Anterior cingulate cortex (tissue), 58 donors: ENCODE data around the gene LRBA.
A peak's percentile ranks its signal among the peaks of the same experiment; 100 is the strongest.
"Not testable (repeated sequence)": the region's sequence is repeated elsewhere in the genome, so short reads cannot be mapped to it uniquely, and the experiment has no call there.

Experiments
- DNase-seq, 58 donors: peaks; one replicate each; lab custom pipeline; 2025; lab: John Stamatoyannopoulos, UW

The LRBA gene

DNA sequence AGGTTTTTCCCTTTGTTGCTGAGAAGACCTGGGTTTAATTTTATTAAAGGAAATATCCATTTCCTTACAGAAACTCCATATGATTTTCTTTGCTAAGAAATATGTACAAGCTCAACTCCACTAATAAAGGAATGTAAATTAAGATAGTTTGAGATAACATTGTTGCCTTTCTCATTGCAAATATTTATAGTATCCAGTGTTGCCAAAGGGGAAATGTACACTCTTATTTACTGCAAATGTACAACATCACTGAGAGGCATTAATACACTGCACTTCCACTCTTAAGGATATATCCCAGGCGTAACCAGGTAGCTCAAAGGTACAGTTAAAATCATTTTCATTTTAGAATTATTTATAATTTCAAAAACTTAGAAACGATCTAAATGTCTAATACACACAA lies 7.5 kb upstream of the LRBA start:
- DNase-seq: no peak

DNA sequence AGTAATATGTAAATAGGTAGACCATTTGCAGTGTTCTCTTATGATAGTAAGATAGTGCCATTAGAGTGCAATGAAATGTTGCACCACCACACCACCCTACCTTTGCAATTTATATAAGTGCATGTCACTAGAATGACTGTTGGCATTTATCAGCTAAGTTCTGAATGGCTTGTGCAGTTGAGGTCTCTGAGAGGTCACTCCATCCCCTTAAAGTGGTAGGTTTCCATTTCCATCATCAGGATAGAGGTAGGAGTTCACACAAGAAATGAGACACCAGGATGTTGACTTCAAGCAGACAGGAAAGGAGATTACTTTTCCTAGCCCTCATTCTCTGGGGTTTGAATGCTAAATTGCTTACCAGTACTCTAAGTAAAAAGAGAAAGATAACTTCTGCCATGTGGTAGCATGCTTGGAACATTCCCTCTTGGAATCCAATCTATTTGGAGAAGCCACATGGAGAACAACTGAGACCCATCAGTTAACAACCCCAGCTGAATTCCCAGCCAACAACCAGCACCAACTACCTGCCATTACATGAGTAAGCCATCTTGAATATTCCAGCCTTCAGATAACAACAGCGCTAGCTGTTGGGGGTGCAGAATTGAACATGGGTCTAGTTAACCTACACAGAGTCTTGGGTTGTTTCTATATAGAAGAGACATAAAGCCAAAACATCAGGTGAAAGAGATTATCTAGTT lies 6.7 kb upstream of the LRBA start:
- DNase-seq: no peak

DNA sequence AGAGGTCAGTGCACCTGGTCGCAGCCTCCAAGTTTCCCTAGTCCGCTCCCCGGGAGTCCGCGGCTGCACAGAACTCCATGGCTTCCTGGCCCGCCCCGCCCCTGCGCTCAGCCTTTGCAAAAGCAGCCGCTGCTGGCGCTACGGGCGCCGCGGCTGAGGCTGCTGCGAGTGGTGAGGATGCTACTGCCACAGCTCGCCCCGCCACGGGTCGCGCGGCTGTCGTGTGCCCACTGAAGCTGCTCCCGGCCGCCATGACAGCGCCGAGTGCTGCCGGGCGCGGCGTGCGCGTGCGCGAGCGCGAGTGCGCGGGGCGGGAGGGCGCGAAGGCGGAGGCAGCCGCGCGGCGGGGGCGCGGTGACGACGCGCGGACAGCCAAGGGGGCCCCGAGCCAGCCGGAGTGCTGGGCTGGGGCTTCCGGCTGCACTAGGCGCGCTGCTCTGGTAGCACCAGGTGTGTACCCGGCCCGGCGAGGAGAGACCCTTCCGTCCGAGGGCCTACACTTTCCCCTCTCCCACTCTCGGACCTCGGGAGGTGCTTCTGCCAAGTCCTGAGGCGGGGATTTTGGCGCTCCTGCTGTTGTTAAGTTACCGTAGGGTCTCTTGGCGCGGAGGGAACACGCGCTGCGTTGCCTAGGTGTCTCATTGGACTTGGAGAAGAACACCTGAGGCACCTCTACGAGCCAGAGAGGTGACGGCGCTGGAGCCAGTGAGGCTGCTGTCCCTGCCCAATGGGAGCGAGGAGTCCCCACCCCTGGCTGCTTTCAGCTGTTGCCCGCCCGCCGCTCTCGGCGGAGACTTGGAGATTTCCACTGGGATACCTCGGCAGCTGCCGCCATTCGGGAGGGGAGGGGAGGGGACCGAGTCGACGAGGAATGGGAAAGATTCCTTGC lies 619 bp upstream of the LRBA start:
- DNase-seq: peak; percentile 20 to 92 (median 73)

DNA sequence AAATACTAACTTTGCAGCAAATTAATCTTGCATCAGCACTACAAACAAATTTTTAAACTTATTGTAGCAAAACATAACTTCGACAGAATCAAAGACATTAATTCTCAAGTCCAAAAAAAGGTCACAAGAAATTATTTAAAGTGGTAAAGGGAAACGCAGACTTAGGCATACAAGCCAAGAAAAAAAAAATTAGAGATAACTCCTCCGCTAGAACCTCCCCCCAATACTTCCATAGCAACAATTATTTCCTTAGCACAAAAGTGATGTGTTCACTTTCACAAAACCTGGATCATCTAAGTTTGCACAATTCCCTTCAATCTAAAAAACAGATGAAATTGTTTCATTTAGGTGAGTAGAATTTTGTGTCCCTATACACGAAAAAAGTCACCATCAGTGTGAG lies 1.1 kb downstream of the LRBA start:
- no peak for DNase-seq

DNA sequence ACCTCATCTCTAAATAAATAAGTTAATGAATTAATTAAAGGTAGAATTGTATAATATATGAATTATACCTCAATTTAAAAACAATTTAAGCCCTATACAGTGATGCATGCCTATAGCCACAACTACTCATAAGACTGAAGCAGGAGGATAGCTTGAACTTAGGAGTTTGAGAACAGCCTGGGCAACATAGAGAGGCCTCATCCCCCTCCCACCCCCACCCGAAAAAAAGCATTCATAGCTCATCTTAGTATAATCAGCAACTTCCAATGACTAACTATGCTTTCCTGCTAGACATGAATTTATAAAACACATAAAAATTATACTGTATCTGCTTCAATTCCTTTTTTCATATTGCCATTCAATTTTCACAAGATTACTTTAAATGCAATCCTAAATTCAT lies 1.6 kb downstream of the LRBA start:
- no peak for DNase-seq

DNA sequence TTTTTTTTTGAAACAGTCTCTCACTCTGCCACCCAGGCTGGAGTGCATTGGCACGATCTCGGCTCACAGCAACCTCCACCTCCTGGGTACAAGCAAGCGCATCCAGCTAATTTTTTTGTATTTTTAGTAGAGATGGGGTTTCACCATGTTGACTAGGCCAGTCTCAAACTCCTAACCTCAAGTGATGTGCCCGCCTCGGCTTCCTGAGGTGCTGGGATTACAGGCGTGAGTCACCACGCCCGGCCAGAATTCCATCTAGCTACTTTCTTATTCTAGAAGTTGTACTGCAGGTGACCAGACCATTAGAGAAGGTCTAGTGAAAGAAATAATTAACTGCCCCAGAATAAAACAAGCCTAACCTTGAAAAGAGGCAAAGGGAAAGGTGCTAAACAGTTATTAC lies 2.3 kb downstream of the LRBA start:
- DNase-seq: no peak

DNA sequence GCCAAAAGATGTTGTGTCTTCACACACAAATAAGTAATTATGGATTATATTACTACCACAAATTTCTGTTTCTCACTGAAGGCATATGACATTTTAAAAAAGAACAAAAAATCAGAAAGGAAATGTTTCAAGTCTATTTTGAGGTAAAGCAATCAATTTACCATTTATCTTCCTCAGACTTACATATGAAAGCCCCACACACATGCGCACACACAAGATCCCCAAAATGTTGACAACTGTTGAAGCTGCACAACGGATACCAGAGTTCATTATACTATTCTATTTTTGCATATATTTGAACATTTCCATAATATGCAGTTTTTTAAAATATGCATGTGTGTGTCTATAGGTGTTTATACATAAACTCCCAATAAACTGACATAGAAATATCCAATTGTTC lies 2.7 kb downstream of the LRBA start:
- no peak for DNase-seq

DNA sequence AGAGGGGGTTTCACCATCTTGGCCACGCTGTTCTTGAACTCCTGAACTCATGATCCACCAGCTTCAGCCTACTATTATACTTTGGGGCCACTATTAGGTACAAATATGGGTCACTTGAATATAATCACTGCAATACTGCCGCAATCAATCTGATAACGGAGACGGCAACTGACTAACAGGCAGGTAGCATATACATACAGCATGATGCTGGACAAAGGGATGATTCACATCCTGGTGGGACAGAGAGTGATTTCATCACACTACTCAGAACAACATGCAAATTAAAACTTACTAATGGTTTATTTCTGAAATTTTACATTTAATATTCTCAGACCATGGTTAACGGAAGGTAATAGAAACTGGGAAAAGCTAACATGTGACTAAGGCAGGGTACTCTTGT lies 10.9 kb downstream of the LRBA start:
- DNase-seq: no peak

DNA sequence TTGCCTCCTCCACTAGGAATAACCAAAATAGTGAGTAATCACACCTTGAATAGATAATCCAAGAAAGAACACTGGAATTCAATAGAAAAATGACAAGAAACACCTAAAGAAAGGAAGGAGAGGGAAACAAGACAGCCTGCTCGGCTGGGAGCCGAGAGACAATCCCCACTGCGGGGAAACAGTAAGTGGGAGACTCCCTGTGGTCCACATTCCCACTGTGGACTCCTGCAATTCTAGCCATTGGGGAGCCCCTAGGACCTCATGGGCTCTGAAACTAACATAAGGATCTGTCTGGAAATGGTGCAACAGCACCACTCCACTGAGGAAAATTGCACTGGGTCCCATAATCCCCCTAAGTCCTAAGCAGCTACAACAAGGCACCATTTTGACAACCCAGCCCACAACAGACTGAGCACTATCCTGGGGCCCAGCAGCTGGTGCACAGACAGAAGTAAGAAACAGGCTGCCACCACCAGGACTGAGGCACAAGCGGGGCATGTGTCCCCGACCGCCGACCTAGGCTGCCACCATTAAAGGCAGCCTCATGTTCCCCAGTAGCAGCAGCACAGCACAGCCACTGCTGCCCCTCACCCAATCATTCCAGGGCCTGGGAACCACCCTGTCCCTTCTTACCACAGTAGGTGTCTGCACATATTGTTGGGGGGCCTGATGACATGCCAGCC lies 14.2 kb downstream of the LRBA start:
- DNase-seq: no peak

DNA sequence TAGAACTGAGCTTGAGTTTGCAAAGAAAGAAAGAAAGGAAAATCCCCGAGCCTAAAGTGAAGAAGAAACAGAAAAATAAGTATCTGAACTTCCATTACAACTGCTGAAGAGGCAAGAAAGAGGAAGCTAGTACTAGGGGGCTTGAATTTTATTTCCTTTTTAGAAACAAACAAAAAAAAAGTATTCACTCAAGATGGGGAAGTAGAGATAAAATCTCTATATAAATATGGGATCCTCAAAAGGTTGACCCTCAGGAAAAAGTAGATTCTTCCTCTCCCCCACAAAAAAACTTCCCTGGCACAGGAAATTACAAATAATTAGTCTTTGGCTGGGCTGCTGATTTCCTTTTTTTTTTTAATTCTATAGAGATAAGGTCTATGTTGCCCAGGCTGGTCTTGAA lies 16.0 kb downstream of the LRBA start:
- DNase-seq: no peak

DNA sequence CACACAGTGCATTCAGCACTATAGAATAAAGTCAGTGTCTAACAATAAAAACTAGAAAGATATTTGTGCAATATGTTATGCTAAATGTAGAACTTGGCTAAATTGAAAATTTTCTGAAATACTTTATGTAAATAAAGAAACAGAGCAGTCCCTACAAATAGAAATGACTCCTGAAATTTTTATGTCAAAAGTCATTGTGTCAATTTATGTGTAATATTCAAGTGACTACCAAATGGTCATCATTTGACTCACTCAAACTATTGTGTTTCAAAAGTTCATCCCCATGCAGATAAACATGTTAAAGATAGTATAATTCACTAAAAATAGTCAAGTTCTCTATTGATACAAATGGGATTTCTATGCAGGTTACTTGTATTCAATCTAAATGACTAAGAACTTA lies 17.9 kb downstream of the LRBA start:
- DNase-seq: no peak

DNA sequence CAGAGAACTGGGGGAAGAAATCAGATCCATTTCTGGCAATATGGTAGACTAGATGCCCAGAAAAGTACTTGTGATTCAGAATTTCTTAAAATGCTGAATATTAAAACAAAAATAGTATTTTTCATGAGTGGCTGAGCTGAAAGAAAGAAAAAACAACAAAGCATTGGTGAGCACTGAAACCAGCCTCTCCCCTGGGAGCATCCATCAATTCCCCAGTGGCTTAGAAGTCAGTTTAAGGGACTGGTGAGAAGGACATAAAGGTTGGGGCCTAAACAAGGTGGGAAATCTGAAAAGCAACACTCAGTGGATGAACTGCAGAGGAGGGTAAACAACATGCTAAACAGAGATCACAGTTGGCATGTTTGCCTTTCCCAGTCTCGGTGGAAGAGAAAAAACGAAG lies 20.4 kb downstream of the LRBA start:
- no peak for DNase-seq

DNA sequence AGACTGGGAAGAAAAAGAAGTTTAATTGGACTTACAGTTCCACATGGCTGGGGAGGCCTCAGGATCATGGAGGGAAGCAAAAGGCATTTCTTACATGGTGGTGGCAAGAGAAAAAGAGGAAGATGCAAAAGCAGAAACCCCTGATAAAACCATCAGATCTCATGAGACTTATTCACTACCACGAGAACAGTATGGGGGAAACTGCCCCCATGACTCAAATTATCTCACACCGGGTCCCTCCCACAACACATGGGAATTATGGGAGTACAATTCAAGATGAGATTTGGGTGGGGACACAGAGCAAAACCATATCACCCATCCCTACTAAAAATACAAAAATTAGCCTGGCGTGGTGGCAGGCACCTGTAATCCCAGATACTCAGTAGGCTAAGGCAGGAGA lies 21.5 kb downstream of the LRBA start:
- DNase-seq: not testable (repeated sequence)

DNA sequence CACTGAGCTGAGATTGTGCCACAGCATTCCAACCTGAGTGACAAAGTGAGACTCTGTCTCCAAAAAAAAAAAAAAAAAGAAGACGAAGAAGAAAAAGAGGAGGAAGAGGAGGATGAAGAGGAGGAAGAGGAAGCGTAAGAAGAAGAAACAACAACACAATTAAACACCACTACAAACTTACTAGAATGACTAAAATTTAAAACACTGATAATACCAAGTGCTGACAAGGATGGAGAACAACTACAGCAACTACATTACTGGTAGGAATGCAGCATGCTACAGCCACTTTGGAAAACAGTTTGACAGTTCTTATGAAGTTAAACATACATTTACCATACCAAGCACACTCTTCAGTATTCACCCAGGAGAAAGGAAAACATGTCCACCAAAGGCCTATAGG lies 24.1 kb downstream of the LRBA start:
- no peak for DNase-seq

DNA sequence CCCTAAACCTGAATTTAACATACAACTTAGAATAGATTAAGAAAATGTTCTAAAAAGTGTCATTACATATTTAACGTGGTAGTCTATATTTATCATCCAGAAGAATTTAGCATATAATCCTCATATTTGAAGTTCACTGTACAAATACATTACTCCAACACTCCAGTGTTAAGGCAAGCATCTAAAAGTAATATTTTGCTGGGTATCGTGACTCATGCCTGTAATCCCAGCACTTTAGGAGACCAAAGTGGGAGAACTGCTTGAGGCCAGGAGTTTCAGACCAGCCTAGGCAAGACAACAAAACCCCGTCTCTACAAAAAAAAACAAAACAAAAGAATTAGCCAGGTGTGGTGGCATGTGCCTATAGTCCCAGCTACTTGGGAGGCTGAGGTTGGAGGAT lies 24.8 kb downstream of the LRBA start:
- no peak for DNase-seq

DNA sequence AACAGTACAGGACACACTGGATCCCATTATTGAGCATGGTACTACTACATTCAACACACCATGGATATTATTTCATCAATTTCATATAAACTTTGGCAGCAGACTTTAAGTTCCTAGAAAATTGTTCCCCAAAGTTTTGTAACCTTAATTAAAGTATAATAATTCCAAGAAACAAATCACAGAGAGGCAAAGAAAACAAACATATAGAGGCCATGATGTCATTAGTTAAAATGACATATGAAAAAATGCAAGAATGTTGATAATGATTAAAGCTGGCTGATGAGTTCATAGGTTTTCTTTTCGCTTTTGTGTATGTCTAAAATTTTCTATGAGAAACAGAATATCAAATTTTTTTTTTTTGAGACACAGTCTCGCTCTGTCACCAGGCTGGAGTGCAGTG lies 26.8 kb downstream of the LRBA start:
- DNase-seq: no peak

DNA sequence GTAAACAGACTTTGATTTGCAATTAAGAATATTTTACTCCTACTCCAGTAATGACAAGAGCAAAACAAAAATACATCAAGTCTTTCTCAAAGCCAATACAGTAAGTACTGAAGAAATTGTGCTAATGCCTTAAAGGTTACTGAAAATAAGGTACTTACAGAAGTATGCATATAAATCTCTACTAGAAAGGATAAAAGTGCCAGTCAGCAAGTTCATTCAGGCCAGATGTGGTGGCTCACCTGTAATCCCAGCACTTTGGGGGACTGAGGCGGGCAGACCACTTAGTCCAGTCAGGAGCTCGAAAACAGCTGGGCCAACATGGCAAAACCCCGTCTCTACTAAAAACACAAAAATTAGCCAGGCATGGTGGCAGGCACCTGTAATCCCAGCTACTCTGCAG lies 27.9 kb downstream of the LRBA start:
- no peak for DNase-seq

DNA sequence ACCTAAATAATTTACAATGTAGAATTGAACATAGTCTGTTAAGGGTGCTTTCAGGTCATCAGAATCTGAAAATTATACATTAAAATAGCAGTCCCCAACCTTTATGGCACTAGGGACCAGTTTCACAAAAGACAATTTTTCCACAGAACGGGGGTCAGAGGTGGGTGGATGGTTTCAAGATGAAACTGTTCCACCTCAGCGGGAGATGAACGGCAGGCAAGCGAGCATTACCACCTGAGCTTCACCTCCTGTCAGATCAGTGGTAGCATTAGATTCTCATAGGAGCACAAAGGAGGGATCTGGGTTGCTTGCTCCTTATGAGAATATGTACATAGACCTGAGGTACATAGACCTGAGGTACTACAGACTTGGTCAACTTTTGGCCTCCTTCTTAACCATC lies 29.0 kb downstream of the LRBA start:
- DNase-seq: no peak

DNA sequence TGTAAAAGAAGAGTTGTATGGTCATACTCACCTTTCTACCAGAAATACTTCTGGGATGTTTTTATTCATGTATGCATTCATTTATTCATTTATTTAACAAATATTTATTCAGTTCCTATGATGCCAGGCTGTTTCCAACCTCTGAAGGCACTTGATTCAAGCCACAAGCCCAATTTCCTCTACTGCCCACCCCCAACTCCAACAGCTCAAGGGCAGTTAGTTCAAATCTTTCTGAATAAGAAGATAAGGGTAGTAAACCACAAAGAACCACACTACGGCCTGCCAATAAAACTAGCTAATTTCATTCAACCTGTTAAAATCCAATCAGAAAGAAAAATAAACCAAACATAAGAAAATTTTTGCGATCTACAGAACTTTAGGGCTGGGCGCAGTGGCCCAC lies 31.2 kb downstream of the LRBA start:
- DNase-seq: no peak

DNA sequence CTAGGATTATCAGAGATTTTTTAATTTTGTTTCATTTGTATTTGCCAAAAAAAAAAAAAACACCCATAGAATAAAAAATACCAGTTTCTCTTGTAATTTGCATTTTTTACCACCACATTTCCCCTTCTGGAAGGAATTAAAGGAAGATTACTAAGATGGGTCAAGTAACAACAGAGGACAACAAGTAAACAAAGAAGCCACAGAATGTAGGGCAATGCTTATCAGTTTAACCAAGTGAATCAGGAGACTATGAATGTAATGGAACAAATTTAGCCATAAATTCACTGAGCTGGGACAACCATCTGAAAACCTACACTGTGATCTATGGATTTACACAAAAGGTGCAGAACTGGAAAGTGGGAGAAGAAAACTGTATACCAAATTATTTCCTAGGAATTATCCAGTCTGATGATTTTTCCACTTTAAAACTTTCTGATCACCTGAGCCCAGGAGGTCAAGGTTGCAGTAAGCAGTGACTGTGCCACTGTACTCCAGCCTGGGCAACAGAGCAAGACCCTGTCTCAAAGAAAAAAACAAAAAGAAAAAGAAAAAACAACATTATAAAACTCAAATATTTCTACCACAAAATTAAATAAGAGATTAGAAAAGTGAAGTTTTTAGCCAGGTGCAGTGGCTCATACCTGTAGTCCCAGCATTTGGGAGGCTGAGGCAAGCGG lies 32.4 kb downstream of the LRBA start:
- no peak for DNase-seq
